ENCODE measurements around the gene GPR78. TPM values are rescaled to one million over a fixed set of nuclear protein-coding genes. Genes with fewer than 3 reads are reported as not detected.
A peak's percentile ranks its signal among the peaks of the same experiment; 100 is the strongest.

The GPR78 gene
- total RNA-seq, 2 donors from 2014 or later = 0.09 to 0.10 TPM

DNA sequence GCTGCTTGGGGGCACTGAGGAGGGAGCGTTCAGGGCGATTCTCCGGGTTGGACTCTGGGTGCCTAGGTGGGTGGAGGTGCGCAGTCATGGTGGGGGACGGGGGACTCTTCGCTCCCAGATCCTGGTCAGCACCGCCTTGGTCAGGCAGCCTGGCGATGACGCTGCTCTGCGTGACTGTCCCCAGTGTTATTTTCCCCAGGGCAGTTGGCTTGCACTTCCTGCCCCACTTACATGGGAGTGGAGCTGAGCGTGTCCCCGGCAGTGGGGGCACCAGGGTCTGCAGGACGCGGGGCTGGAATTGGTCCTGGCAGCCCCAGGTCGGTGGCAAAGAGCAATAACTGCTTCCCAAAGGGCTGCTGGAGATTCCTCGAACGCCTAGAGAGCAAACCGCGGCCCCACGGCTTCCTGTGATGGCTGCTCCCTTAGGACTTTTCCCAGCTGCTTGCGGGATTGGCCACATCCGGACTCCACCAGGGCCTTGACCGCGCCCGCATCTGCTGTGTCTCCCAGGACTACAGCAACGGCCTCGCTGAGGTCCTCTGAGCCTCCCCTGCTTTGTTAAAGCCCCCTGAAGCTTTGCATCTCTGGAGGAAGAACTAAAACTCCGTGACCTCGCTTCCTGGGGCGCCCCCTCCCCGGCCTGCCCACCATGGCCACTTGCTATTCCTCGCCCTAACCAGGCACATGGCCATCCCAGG, 35.3 kb upstream of the GPR78 start:
- intact Hi-C loops (cut with DNase I) = no loop called here
- peak; percentile 73 for DNase-seq (ENCODE audit: low spot score)

DNA sequence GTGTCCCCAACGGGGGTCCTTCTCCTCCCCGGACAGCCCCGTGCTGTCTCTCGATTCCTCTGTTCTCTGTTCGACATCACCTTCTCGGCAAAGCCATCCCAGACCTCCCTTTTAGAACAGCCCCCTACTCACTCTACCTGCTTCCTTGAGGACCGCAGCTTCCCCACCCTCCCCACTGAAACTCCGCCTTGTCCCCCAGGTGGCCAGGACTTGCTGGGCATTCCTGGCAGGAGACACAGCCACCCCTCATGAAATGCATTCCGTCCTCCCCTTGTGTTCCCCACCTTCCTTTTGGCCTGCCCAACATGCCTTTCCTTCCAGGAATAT, 34.8 kb upstream of the GPR78 start:
- intact Hi-C loops (cut with DNase I) = no loop called here
- DNase-seq (ENCODE audit: low spot score) = no peak

- intact Hi-C loops (cut with DNase I) = no loop called here
- no peak for DNase-seq (ENCODE audit: low spot score)
These were observed 33.5 kb upstream of the GPR78 start for GRCh38 chr4:8546766-8547107.

DNA sequence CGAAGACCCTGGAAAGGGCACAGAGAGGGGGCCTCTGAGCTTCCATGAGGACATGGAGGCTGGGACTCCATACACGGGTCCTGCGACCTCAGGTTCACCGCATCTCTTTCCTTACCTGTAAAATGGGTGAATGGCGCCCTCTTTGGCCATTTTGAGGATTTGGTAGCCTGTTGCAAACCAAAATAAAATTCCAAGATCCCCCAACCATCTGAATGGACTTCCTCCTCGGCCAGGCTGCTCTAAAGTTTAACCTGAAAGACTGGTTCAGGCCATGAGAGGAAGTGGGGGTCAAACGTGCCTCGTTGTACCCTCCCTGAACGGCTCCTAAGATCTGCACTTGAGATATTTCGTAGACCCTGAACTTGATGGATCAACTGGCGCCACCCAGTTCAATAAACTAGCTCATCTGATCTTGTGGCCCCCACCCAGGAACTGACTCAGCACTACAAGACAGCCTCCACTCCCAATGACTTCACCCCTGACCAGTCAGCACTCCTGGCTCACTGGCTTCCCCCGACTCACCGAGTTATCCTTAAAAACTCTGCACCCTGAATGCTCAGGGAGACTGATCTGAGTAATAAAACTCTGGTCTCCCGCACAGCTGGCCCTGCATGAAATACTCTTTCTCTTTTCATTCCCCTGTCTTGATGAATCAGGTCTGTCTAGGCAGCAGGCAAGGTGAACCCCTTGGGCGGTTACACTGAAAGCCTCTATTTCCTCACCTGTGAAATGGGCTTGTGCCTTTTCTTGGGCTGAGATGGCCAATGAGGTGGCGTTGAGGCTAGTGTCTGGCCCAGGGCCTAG, 32.9 kb upstream of the GPR78 start:
- intact Hi-C loops (cut with DNase I) = no loop called here
- DNase-seq (ENCODE audit: low spot score) = peak; percentile 47

DNA sequence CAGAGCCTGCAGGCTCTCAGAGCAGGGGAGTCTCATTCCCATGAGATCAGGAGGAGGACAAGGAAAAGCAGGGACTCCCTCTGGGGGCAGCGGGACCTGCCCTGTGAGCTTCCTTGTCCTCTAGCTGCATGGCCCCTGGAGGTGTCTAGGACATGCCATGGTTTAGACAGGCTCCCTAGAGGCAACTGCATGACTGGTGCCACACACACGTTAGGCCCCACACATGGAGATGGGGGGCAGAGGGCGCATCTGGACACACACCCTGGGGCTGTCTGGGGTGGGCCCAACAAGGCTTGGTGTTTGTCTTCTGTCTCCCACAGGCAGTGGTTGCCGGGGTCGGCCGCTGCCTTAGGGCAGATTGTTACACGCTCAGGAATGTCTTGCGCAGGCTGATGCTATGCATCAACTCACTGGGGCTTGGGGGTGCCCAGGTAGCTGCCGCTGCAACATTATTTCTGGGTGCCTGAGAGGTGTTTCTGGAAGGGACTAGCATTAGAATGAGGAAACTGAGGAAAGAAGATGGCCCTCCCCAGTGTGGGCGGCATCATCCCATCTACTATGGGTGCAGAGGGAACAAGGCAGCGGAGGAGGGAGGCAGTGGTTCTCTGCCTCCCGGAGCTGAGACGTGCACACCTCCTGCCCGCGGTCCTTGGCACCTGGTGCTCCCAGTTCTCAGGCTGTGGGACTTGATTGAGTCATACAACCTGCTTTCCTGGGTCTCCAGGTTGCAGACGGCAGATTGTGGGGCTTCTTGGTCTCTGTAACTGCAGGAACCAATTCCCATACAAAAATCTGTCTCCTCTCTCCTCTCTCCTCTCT, 32.1 kb upstream of the GPR78 start:
- peak; percentile 70 for DNase-seq (ENCODE audit: low spot score)

GRCh38 chr4:8548731-8549351, 31.4 kb upstream of the GPR78 start:
- peak; percentile 66 for DNase-seq (ENCODE audit: low spot score)
- intact Hi-C loops (cut with DNase I) = no loop called here

More for the DNA sequence above, 32.1 kb upstream of the GPR78 start:
- intact Hi-C loops (cut with DNase I) = no loop called here

GRCh38 chr4:8549352-8549931, 30.8 kb upstream of the GPR78 start:
- intact Hi-C loops (cut with DNase I) = no loop called here
- no peak for DNase-seq (ENCODE audit: low spot score)

DNA sequence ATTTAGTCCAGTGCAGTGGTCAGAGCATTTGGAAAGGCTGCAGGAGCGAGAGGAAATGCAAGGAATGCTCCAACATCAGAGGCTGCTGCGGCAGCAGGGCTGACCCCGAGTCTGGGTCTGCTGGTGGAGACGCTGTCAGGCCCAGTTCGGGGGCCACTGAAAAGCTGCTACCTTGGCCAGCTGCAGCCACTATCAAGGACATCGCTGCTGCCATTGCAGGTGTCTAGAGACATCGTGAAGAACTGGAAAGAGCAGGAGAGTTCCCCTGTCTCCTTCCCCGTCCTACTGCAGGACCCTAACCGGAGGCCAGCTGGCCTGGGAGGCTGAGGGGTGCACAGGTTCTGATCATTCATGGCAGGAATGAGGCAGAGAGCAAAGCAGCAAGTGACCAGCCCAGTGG, 29.5 kb upstream of the GPR78 start:
- intact Hi-C loops (cut with DNase I) = no loop called here
- peak; percentile 68 for DNase-seq (ENCODE audit: low spot score)

DNA sequence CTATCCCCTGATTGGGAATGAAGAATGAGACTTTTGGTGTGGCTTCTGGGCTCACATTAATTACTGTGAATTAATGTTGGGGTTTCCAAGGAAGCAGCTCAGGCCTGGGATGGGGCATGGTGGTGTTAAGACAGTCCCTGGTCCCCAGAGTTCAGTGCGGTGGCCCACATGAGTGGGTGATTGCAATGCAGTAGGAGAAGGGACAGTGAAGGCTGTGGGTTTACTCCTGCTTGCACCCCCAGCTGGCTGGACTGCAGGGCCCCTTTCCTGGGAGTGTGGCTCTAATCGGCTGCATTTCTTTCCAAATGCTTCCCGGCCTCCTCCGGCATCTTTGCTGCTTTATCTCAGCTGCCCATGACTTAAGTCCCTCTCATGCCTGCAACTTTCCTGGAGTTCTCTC, 28.2 kb upstream of the GPR78 start:
- intact Hi-C loops (cut with DNase I) = no loop called here
- DNase-seq (ENCODE audit: low spot score) = no peak

- DNase-seq (ENCODE audit: low spot score) = no peak
- intact Hi-C loops (cut with DNase I) = no loop called here
These were observed 27.5 kb upstream of the GPR78 start for GRCh38 chr4:8552581-8553205.

GRCh38 chr4:8553216-8553615, 27.0 kb upstream of the GPR78 start:
- intact Hi-C loops (cut with DNase I) = no loop called here
- no peak for DNase-seq (ENCODE audit: low spot score)

DNA sequence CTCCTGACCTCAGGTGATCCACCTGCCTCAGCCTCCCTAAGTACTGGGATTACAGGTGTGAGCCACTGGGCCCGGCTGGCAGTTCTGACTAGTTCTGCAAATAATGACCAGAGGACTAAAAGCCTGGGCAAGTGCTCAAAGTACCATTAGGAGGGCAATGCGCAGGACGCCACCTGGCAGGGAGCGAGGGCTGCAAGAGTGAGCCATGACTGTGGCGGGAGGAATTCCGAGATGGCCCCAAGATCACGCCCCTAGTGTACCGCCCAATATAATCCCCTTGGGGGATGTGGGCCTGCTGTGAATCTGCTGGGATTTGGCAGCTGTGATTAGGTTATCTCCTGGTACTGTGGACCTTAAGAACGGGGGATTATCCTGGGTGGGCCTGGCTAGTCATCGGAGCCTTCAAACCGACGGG, 26.2 kb upstream of the GPR78 start:
- intact Hi-C loops (cut with DNase I) = no loop called here
- no peak for DNase-seq (ENCODE audit: low spot score)

- intact Hi-C loops (cut with DNase I) = no loop called here
- no peak for DNase-seq (ENCODE audit: low spot score)
These were observed 25.6 kb upstream of the GPR78 start for GRCh38 chr4:8554555-8555100.

DNA sequence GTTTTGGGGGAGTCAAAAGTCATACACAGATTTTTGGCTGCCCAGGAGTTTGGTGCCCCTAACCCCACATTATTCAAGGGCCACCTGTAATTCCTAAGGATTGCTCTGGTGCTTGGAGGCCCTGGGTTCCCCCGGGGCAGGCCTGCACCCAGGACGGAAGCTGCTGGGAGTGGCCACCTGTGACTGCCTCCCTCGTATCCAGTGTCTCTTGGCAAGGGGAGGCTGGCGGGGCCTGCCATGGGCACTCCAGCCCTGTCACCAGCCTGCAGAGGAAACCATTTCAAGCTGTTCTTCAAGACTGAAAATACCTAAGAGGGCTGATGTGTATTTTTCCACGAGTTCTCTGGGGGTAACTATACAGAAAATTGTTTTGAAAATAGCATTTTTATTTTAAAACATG, 24.5 kb upstream of the GPR78 start:
- DNase-seq (ENCODE audit: low spot score) = no peak
- intact Hi-C loops (cut with DNase I) = no loop called here

GRCh38 chr4:8556341-8557150, 23.6 kb upstream of the GPR78 start:
- DNase-seq (ENCODE audit: low spot score) = peak; percentile 16
- intact Hi-C loops (cut with DNase I) = no loop called here

DNA sequence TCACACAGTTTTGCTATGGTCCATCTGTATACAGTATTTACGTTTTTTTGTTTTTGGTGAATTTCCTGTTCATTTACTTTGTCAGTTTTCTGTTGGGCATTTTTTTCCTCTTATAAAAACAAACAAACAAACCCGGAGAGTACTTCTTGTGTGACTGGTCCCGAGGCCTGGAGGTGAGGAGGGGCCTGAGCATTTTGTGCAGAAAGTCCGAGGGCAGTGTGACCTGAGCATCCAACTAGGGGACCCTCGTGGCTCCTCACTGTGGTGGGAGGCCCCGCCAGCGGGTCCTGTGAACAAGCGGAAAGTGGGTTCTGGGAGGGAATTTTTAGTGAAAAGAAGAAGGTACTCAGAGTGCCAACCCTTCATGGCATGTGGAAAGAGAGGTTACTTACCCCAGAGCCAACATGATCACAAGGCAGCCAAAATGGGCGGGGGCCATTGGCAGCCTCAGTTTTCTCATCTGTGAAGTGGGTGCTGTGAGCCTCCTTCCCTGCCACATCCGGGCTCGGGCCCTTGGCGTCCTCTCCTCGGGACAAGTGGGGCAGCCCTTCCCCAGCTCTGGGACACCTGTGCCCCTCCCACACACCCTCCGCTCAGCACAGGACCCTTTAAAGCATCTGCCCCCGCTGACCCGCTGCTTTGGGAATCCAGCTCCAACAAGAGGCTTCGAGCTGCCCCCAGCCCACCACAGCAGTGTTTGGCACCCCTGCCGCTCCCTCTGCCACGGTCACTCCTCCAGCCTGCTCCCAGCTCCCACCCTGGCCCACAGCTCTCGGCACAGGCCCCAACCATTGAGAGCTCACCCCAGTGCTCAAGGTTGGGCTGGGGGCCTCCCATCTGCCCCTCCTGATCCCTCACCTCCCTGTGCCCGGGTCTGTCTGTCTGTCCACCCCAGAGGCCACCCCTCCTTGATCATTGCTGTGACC, 22.8 kb upstream of the GPR78 start:
- peak; percentile 78 for DNase-seq (ENCODE audit: low spot score)
- intact Hi-C loops (cut with DNase I) = no loop called here
